GM23338 (cell line): ENCODE measurements around the gene ZBTB8A.

Experiments
- CREB1 ChIP-seq: fragments of 250-450 bp; sonication (Bioruptor Pico); IDR thresholded peaks from 2 replicates; pipeline ENCODE4 v1.5.0; 2020; ENCODE audit warnings: low read depth, mild to moderate bottlenecking, moderate library complexity
- CTCF ChIP-seq, 2 experiments: fragments of 200-600 bp in 1 of 2; sonication (generic) in 1 of 2; conservative IDR thresholded peaks; 2 replicates each; pipeline versions ENCODE4 v1.5.1 to v1.6.1; 2016 to 2017; ENCODE audit warnings: antibody characterized with exemption in 2 of 2, low read depth in 2 of 2, mild to moderate bottlenecking in 2 of 2, moderate library complexity in 1 of 2
- EZH2 ChIP-seq: fragments of 200-600 bp; sonication (generic); IDR thresholded peaks from one replicate; pipeline ENCODE4 v1.8.0; 2017; ENCODE audit warnings: antibody characterized with exemption, mild to moderate bottlenecking, low read depth; ENCODE audit not compliant: unreplicated experiment
- EZH2phosphoT487 ChIP-seq: fragments of 200-600 bp; sonication (generic); IDR thresholded peaks from one replicate; pipeline ENCODE4 v1.8.1; 2018; ENCODE audit warnings: antibody characterized with exemption; ENCODE audit not compliant: unreplicated experiment
- JUNB ChIP-seq: IDR thresholded peaks from one replicate; pipeline ENCODE4 v1.6.1; 2016; ENCODE audit warnings: antibody characterized with exemption; ENCODE audit not compliant: unreplicated experiment
- POLR2AphosphoS5 ChIP-seq: IDR thresholded peaks from 2 replicates; pipeline ENCODE4 v1.6.1; 2016; ENCODE audit warnings: antibody characterized with exemption, low read depth
- REST ChIP-seq: IDR thresholded peaks from one replicate; pipeline ENCODE4 v1.6.1; 2018; ENCODE audit warnings: antibody characterized with exemption; ENCODE audit not compliant: unreplicated experiment
- STAT1 ChIP-seq: IDR thresholded peaks from one replicate; pipeline ENCODE4 v1.6.1; 2016; ENCODE audit warnings: antibody characterized with exemption; ENCODE audit not compliant: unreplicated experiment
- TF ChIP-seq, protein P1 (sequence below): IDR thresholded peaks from 2 replicates; pipeline ENCODE4 v1.6.1; 2016; ENCODE audit warnings: antibody characterized with exemption

- TF ChIP-seq EZH2phosphoT487 (no peak), CREB1 (CRISPR knock-in tag) (no peak), CTCF (conservative IDR thresholded peaks at IDR 0.05; ENCODE audit: low read depth in 2 of 2) (no peak), REST (no peak), EZH2 (no peak), POLR2AphosphoS5 (no peak), JUNB (no peak), STAT1 (no peak)
- TF ChIP-seq, protein P1, sequence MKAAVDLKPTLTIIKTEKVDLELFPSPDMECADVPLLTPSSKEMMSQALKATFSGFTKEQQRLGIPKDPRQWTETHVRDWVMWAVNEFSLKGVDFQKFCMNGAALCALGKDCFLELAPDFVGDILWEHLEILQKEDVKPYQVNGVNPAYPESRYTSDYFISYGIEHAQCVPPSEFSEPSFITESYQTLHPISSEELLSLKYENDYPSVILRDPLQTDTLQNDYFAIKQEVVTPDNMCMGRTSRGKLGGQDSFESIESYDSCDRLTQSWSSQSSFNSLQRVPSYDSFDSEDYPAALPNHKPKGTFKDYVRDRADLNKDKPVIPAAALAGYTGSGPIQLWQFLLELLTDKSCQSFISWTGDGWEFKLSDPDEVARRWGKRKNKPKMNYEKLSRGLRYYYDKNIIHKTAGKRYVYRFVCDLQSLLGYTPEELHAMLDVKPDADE: no peak
Observed at GRCh38 chr1:32647308-32648134, 108.3 kb downstream of the ZBTB8A start.
